NCI-H748 treated with DMSO at 0.1 percent for 48 hours (cell line): ENCODE measurements around the gene CD244.
"Not testable (repeated sequence)": the region's sequence is repeated elsewhere in the genome, so short reads cannot be mapped to it uniquely, and the experiment has no call there.

Source experiments
- DNase-seq: peaks from one replicate; lab custom pipeline; 2025; lab: John Stamatoyannopoulos, UW

CD244 gene

DNA sequence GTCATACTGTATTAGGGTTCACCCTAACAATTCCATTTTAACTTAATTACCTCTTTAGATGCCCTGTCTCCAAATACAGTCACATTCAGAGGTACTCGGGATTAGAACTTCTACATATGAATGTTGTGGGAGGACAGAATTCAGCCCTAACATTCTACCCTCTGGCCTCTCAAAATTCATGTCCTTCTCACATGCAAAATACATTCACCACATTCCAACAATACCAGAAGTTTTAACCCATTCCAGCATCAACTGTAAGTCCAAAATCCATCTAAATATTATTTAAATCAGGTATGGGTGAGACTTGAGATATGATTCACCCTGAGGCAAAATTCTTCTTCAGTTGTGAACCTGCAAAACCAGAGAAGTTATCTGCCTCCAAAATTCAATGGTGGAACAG lies 52.2 kb downstream of the CD244 start:
- no peak for DNase-seq

DNA sequence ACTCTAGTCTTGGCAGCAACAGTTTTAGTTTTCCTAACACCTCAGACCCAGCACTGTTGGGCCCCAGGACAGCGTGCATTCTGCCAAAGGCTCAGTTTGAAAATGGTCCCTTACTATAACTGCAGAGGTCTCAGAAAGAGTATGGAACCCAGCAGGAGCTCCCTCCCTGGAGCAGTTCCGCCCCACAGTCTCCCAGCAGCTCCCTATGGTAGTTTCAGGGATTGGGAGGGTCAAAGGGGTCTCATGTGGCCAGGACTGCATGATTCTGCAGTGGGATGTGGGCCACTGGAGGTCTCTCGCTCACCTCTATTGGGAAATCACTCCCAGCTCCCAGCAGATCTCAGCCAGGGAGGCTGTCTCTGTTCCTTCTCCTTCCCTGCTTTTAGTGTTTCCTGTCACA lies 54.4 kb downstream of the CD244 start:
- DNase-seq: no peak

DNA sequence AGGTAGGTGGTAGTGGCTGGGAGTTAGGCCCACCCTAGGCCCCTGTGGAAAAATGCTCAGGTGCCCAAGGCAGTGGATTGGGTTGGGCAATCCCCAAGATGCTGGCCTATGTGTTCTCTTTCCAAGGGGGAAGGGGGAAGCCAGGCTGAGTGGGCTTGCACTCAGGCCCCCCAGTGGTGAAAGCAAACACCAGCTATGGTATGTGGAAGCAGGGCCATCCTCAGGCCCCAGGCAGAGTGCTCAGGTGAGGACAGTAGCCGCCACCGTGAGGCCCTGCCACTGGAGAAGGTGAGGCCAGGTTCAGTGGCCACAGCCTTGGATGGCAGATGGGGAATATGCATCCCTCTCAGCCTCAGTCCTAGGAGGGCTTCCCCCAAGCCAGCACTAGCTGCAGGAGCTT lies 54.9 kb downstream of the CD244 start:
- DNase-seq: no peak

DNA sequence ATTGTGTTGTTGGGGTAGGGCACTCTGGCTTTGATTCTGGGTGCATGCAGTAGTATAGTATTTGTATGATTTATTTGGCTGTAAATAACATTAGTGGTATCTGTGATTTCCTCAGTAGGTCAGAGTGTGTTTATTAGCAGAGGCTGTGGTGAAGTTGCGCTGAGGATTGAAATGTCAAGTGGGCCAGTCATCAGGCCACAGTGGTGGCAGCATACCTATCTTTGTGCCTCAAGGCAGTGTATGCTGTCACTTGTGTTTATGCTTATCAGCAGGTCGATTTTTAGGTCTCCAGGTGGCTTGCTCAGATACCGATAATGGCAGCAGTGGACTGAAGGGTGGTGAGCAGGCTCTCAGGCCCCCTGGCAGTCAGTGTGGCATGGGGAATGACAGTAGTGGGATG lies 55.4 kb downstream of the CD244 start:
- no peak for DNase-seq

DNA sequence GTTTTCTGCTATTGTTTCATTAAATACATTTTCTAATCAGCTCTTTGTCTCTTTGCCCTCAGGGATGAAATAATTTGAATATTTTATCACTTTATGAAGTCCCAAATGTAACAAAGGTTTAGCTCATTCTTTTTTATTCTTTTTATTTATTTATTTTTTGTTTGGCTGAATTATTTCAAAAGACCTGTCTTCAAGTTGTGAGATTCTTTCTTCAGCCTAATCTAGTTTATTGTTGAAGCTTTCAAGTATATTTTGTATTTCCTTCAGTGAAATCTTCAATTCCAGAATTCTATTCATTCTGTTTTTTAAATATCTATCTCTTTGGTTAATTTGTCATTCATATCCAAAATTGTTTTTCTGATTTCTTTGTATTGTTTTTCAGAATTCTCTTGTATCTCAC lies 55.9 kb downstream of the CD244 start:
- DNase-seq: no peak

DNA sequence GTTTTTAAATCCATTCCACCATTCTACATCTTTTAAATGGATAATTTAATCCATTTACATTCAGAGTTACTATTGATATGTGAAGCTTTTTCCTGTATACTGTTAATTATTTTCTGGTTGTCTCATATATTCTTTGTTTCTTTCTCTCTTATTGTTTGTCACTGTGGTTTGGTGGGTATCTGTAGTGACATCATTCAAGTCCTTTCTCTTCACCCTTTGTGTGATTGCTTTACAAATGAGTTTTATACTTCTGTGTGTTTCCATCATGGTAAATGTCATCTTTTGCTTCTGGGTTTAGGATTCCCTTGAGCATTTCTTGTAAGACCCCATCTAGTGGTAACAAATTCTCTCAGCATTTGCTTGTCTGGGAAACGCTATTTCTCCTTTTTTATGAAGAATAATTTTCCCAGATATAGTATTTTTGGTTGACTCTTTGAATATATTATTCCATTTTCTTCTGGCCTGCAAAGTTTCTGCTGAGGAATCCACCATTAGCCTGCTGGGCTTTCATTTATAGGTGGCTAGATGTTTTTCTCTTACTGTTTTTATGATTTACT lies 56.5 kb downstream of the CD244 start:
- DNase-seq: no peak

DNA sequence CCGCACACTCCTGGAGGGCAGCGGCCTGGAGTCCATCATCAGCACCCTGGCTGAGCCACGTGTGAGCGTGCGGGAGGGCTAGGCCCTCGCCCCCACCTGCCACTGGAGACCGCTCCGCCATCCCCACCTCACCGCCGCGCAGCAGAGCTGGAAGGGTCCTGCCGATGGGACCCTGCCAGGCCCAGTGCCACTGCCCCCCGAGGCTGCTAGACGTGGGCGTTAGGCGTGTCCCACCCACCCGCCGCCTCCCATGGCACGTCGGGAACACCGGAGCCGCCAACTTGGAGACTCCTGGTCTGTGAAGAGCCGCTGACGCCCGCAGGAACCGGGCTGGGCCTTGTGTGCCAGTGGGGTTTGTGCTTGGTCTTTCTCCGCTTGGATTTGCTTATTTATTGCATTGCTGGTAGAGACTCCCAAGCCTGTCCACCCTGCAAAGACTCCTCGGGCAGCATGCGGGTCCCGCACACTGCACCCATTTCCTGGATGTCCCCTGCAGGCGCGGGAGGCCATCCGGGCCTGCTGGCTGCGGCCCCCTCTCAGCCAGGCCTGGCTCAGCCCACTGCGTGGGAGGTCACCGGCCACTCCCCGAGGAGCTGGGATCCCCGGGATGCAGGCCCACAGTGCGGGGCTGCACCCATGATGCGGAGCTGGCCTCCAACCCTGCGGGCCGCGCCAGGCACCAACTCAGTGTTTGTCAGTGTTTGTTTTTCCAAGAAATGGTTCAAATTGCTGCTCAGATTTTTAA lies 60.7 kb downstream of the CD244 start:
- no peak for DNase-seq

DNA sequence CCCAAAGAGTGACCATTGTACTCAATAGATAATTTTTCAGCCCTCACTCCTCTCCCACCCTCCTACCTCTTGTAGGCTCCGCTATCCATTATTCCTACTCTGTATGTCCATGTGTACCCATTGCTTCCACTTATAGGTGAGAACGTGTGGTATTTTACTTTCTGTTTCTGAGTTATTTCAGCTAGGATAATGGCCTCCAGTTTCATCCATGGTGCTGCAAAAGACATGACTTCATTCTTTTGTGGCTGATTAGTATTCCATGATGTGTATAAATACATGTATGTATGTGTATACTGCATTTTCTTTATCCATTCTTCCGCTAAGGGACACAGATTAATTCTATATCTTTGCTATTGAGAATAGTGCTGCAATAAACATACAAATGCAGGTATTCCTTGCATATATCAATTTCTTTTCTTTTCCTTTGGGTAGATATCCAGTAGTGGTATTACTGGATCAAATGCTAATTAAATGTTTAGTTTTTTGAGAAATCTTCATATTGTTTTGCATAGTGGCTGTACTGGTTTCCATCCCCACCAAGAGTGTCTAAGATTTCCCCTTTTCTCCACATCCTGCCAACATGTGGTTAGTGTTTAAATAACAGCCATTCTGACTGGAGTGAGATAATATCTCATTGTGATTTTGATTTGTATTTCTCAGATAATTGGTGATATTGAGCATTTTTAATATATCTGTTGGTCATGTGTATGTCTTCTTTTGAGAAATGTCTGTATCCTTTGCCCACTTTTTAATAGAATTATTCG lies 61.9 kb downstream of the CD244 start:
- no peak for DNase-seq

DNA sequence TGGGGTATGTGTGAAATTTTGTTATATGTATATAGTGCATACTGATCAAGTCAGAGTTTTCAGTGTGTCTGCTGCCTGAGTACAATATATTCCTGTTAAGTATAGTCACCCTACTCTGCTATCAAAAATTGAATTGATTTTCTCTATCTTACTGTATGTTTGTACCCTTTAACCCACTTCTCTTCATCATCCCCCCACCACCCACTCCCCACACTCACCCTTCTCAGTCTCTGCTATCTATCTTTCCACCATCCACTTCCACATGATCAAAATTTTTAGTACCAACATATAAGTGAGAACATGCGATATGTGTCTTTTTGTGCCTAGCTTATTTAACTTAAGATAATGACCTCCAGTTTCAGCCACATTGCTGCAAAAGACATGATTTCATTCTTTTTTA lies 62.5 kb downstream of the CD244 start:
- no peak for DNase-seq

DNA sequence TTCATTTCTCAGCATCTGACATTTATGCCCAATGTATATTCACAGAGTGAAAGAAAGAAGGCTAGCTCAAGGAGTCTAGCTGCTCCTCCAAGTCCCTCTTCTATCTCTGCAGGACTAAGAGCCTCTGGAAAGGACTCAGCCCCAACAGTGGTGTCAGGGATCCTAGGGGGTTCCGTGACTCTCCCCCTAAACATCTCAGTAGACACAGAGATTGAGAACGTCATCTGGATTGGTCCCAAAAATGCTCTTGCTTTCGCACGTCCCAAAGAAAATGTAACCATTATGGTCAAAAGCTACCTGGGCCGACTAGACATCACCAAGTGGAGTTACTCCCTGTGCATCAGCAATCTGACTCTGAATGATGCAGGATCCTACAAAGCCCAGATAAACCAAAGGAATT lies 63.0 kb downstream of the CD244 start:
- DNase-seq: no peak

DNA sequence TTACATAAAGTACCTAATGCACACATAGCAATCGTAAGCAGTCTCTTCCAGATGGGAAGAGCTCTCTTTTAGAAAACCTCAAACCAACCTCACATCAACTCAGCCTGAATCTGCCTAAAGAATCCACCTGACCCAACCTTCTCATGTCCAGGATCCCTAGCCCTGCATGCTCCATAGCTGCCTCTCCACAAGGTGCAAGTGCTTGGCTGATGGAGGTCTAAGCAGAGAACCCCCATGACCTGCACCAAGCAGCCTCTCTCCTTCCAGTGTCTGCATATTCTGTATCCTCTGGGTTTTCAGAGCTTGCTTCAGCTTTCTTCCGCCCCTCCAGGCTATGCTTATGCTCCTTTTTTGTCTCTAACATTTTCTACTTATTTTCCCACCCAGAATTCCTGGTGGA lies 64.2 kb downstream of the CD244 start:
- no peak for DNase-seq

DNA sequence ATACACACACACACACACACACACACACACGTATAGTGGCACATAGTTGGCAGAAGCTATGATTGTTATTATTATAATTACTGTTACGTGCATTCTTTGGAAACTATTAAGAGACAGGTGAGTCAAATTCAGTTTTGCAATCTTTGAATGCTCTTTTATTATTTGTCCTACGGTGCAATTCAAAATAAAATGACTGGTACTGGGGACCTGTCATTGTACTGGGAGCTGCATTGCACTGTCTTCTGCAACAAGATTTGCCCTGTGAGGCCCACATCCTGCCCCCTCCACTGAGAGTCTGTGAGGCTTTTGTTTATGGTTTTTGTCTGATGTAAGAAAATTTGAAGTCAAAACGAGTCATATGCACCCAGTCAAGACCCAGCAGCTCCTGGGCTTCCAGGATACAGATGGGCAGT lies 64.8 kb downstream of the CD244 start:
- no peak for DNase-seq

DNA sequence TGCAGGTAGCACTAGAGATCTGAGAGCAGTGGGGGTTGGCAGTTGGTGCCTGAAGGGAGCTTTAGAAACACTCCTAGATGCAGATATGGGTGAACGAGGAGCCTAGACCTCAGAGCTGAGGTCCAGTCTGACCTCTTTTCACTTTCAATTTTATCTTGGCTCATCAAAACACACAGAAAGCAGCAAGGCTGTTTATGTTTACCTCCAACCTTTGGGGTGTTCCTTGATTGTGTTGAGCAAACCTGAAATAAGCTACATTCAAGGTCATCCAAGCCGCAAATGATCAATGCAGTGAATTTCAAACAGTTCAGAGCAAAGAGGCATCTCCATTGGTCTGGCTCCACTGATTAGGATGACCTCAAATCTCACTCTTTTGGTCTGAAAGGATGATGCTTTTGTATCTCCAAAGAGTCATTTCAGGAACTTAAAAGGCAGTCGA lies 65.4 kb downstream of the CD244 start:
- no peak for DNase-seq

DNA sequence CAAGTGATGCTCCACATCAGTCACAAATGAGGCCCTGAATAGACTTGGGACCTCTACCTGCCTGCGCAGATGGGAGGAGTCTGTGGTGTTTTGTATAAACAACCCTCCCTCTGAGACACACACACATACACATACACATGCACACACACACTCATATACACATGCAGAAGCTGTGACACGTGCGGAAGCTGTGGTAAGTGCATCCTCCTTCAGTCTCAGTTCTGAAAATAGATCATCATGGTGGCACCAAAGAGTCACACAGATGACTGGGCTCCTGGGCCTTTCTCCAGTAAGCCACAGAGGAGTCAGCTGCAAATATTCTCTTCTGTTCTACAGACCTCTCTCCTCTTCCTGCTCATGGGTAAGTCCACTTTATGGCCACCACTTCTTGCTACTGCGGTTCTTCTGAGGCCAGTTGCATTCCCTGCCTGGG lies 66.7 kb downstream of the CD244 start, which contains the start of gene LY9:
LY9 (plus strand) TSS at position 224 of the 433 bp plus-strand sequence; CDS start at position 238, 14 bp downstream.
- DNase-seq: no peak

DNA sequence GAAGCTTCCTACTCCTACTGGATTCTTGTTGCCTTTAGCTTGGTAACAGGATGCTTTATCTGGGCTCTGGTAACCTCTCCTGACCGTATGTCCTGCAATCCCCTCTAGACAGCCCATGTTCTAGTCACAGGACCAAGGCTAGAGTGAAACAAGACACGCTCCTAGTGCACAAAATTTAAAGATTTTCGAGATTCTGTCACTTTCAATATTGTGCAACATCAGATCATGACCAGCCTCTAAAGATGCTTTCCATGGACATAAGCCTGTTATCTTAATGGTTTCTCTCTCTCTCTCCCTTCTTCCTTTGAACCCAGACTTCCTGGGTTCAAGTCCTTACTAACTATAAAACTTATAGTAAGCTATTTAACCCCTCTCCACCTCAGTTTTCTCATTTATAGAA lies 68.3 kb downstream of the CD244 start:
- DNase-seq: no peak

DNA sequence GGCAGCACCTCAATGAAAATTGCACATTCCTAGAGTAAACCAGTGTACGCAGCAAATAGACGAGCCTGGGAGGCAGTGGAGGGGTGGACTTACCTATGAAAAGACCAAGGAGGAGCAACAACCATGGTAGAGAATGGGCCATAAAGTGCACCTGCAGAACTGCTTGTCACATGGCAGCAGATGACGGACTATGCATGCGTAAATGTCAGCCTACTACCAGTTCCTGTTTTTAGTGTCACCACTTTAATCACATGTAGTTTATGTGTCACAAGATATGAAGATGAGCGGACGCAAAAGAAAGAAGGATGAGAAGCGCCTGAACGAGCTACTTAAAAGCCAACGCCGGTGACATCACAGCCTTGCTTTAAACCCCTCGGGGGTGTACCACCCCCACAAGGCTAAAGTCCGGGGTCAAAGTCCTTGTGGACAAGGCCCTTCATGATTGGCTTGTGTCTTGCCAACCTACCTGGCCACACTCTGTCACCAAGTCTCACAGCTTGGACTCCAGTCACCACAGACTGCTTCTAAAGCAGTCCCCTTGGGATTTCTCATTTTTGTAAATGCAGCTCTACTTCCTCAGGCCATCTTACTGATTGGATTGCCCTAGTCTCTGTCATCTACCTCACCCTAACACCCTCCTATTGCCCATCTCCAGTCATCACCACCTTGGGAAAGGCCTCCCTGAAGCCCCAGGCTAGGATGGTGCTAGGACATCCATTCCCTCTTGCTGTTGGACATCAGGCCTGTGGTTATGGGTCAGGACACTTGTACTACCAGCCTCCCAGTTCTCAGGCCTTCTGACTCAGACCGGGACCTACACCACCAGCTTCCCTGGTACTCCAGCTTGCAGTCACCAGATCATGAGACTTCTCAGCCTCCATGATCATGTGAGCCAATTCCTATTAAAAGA lies 72.7 kb downstream of the CD244 start:
- no peak for DNase-seq

DNA sequence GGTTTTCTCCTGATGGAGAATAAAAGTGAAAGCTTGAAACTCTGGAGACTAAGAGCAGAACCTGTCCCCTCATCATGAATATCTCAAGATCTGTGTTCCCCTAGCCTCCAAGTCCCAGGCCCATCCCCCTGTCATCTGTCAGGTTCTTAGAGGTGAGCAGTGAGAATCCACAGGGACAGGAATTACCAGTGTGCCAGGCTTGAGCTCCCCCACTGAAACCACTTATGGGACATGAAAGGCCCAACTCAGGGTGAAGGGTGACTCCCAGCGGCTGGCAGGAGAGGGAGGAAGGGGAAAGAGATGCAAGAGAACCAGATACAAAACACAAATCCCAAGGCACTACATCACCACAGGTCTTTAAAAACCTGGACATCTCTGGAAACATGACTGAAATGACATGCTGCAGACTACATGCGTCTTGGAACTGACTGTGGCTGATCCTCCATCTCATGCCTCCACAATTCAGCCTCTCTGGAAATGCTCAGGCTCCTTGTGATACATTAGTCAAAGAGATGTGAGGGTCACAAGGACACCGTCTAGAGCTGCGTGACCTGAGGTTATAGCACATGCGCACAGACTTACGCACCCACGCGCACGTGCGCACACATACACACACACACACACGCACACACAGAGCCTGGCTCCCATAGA lies 73.5 kb downstream of the CD244 start:
- no peak for DNase-seq

DNA sequence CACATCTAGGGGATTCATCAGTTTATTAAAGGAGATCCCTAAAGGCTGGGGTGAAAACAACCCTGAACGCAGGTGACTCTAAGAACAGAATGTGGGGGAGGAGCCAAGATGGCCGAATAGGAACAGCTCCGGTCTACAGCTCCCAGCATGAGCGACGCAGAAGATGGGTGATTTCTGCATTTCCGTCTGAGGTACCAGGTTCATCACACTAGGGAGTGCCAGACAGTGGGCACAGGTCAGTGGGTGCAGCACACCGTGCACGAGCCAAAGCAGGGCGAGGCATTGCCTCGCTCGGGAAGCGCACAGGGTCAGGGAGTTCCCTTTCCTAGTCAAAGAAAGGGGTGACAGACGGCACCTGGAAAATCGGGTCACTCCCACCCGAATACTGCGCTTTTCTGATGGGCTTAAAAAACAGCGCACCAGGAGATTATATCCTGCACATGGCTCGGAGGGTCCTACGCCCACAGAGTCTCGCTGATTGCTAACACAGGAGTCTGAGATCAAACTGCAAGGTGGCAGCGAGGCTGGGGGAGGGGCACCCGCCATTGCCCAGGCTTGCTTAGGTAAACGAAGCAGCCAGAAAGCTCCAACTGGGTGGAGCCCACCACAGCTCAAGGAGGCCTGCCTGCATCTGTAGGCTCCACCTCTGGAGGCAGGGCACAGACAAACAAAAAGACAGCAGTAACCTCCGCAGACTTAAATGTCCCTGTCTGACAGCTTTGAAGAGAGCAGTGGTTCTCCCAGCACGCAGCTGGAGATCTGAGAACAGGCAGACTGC lies 79.5 kb downstream of the CD244 start:
- not testable (repeated sequence) for DNase-seq

DNA sequence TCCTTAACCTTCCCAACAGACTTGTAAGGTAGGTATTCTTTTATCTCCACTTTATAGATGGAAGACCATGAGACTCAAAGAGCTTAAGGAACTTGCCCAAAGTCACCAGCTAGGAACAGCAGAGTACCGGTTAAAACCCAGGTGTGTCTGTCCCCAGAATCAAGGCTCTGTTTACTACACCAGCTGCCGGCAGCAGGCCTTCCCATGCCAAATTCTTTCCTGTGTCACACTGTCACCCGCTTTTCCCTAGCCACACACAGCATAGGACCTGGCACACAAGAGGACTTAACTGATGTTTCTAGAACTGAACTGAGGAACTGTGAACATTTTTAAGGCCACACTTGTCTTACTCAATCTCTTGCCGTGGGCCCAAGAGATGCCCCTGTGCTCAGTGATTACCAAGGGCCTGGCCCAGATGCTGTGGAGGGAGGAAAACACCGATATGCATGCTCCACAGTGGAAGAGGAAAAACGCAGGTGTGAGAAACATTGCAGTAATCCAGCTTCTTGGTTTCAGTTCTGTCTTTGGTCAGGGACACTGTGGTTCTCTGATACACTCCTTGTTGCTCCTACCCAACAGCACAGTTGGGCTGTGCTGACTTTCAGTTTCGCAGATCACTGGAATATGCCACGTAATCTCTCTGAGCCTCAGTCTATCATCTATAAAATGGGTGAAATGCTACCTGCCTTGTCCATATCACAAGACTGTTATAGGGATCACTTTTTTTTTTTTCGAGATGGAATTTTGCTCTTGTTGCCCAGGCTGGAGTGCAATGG lies 80.6 kb downstream of the CD244 start:
- no peak for DNase-seq

DNA sequence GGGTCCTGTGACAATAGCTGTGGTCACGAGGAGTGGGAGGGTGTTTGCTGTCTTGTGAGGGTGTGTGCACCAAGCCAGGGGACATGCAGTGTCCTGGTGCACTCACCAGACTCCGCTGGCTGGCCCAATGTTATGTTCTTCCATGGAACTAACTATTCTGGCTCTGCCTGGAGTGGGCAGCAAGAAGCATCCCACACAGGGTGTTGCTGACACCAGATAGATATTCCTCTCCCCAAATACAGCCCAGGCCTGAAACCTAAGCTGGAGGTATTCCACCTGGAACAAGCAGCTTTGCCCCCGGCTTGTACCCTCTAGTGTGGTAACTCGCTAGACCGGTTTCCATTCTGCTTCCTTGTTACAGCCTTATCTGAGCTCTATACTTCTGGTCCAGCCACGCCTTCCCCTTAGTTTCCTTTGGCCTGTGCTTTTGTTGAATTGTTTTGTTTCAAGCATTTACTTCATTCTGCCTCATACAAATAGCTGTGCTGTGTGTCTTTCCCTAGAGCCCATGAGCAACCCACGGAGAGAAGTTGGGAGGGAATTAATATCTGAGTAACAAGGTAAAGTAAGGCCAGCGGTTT lies 81.4 kb downstream of the CD244 start:
- DNase-seq: no peak
